HEK293 (cell line): ENCODE data around the gene PKNOX2.

Experiments
- CTCF ChIA-PET: fragments of 350-600 bp; formaldehyde crosslinking; extraction: SDS; loops from one replicate; lab custom pipeline; 2021; ENCODE audit warnings: antibody characterized with exemption; lab: Yijun Ruan, JAX
- POLR2A ChIA-PET: fragments of 300-600 bp; formaldehyde crosslinking; extraction: SDS; loops from one replicate; lab custom pipeline; 2020; ENCODE audit warnings: antibody characterized with exemption, inconsistent platforms; lab: Yijun Ruan, JAX
- H3K27ac ChIP-seq: fragments of 200-500 bp; sonication (Bioruptor generic); 2 replicates; pipeline ENCODE4 v1.5.1; 2014; ENCODE audit warnings: low read depth, low read length, control low read depth, inconsistent platforms; ENCODE audit errors: extremely low read depth
- H3K36me3 ChIP-seq, 2 experiments: fragments of 200-500 bp in 1 of 2; sonication (Bioruptor generic) in 1 of 2; 1 replicate in 1 of 2; 2 replicates in 1 of 2; pipeline ENCODE4 v1.5.1; 2014 to 2017; ENCODE audit warnings: inconsistent platforms in 2 of 2, low read length in 2 of 2; ENCODE audit not compliant: control insufficient read depth in 2 of 2, insufficient read depth in 1 of 2
- H3K4me1 ChIP-seq: fragments of 200-500 bp; sonication (Bioruptor generic); 2 replicates; pipeline ENCODE4 v1.5.1; 2014; ENCODE audit warnings: mild to moderate bottlenecking, low read length, inconsistent platforms; ENCODE audit not compliant: control insufficient read depth, insufficient read depth
- H3K4me3 ChIP-seq: 2 replicates; pipeline ENCODE4 v1.5.1; 2011; ENCODE audit warnings: low read depth, mild to moderate bottlenecking, control low read depth, low read length, moderate library complexity
- H3K9me3 ChIP-seq: fragments of 200-500 bp; sonication (Bioruptor generic); 2 replicates; pipeline ENCODE4 v1.5.1; 2014; ENCODE audit warnings: low read depth, low read length, inconsistent platforms; ENCODE audit not compliant: control insufficient read depth, insufficient read depth
- GLI4 ChIP-seq: fragments of 450-650 bp; formaldehyde crosslinking; IDR thresholded peaks from 2 replicates; pipeline ENCODE4 v1.5.1; 2016; ENCODE audit warnings: missing biosample characterization, missing genetic modification characterization
- KLF16 ChIP-seq: fragments of 450-650 bp; formaldehyde crosslinking; IDR thresholded peaks from 2 replicates; pipeline ENCODE4 v1.5.1; 2017; ENCODE audit warnings: missing biosample characterization, missing genetic modification characterization
- PRDM4 ChIP-seq: fragments of 450-650 bp; formaldehyde crosslinking; IDR thresholded peaks from 2 replicates; pipeline ENCODE4 v1.5.1; 2017; ENCODE audit warnings: missing biosample characterization, missing genetic modification characterization
- SCRT2 ChIP-seq: fragments of 450-650 bp; formaldehyde crosslinking; IDR thresholded peaks from 2 replicates; pipeline ENCODE4 v1.5.1; 2016; ENCODE audit warnings: missing biosample characterization, missing genetic modification characterization
- SP2 ChIP-seq: fragments of 450-650 bp; formaldehyde crosslinking; IDR thresholded peaks from 2 replicates; pipeline ENCODE4 v1.5.1; 2016; ENCODE audit warnings: missing biosample characterization, missing genetic modification characterization
- ZBTB20 ChIP-seq: fragments of 450-650 bp; formaldehyde crosslinking; IDR thresholded peaks from 2 replicates; pipeline ENCODE4 v1.5.1; 2016; ENCODE audit warnings: missing biosample characterization, missing genetic modification characterization
- ZBTB21 ChIP-seq: fragments of 450-650 bp; formaldehyde crosslinking; IDR thresholded peaks from 2 replicates; pipeline ENCODE4 v1.5.1; 2017; ENCODE audit warnings: missing biosample characterization, missing genetic modification characterization
- ZFHX2 ChIP-seq: fragments of 450-650 bp; formaldehyde crosslinking; conservative IDR thresholded peaks from 2 replicates; pipeline ENCODE4 v1.5.1; 2016; ENCODE audit warnings: missing biosample characterization, missing genetic modification characterization
- ZFP3 ChIP-seq: fragments of 450-650 bp; formaldehyde crosslinking; IDR thresholded peaks from 2 replicates; pipeline ENCODE4 v1.5.1; 2016; ENCODE audit warnings: low read depth, missing biosample characterization, missing genetic modification characterization
- ZFP69B ChIP-seq: fragments of 450-650 bp; formaldehyde crosslinking; IDR thresholded peaks from 2 replicates; pipeline ENCODE4 v1.5.1; 2016; ENCODE audit warnings: missing biosample characterization, missing genetic modification characterization
- ZIC2 ChIP-seq: fragments of 450-650 bp; formaldehyde crosslinking; IDR thresholded peaks from 2 replicates; pipeline ENCODE4 v1.5.1; 2016; ENCODE audit warnings: missing biosample characterization, missing genetic modification characterization
- ZNF132 ChIP-seq: fragments of 450-650 bp; formaldehyde crosslinking; IDR thresholded peaks from 2 replicates; pipeline ENCODE4 v1.5.1; 2017; ENCODE audit warnings: missing biosample characterization, missing genetic modification characterization, borderline replicate concordance
- ZNF175 ChIP-seq: fragments of 450-650 bp; formaldehyde crosslinking; IDR thresholded peaks from 2 replicates; pipeline ENCODE4 v1.5.1; 2016; ENCODE audit warnings: missing biosample characterization, missing genetic modification characterization
- ZNF23 ChIP-seq: fragments of 450-650 bp; formaldehyde crosslinking; IDR thresholded peaks from 2 replicates; pipeline ENCODE4 v1.5.1; 2016; ENCODE audit warnings: missing biosample characterization, missing genetic modification characterization, borderline replicate concordance
- ZNF239 ChIP-seq: fragments of 450-650 bp; formaldehyde crosslinking; IDR thresholded peaks from 2 replicates; pipeline ENCODE4 v1.5.1; 2016; ENCODE audit warnings: missing biosample characterization, missing genetic modification characterization
- ZNF248 ChIP-seq: fragments of 450-650 bp; formaldehyde crosslinking; IDR thresholded peaks from 2 replicates; pipeline ENCODE4 v1.5.1; 2017; ENCODE audit warnings: missing biosample characterization, missing genetic modification characterization
- ZNF341 ChIP-seq: fragments of 450-650 bp; formaldehyde crosslinking; IDR thresholded peaks from 2 replicates; pipeline ENCODE4; 2016; ENCODE audit warnings: low read depth, missing biosample characterization, missing genetic modification characterization
- ZNF423 ChIP-seq: fragments of 450-650 bp; formaldehyde crosslinking; IDR thresholded peaks from 2 replicates; pipeline ENCODE4 v1.5.1; 2016; ENCODE audit warnings: missing biosample characterization, missing genetic modification characterization
- ZNF514 ChIP-seq: fragments of 450-650 bp; formaldehyde crosslinking; IDR thresholded peaks from 2 replicates; pipeline ENCODE4 v1.5.1; 2016; ENCODE audit warnings: missing biosample characterization, missing genetic modification characterization
- ZNF548 ChIP-seq: fragments of 450-650 bp; formaldehyde crosslinking; IDR thresholded peaks from 2 replicates; pipeline ENCODE4 v1.5.1; 2016; ENCODE audit warnings: missing biosample characterization, missing genetic modification characterization
- ZNF549 ChIP-seq: fragments of 450-650 bp; IDR thresholded peaks from 2 replicates; pipeline ENCODE4 v1.5.1; 2018; ENCODE audit warnings: missing biosample characterization, missing genetic modification characterization, mild to moderate bottlenecking, inconsistent platforms, moderate library complexity
- ZNF560 ChIP-seq: fragments of 450-650 bp; formaldehyde crosslinking; IDR thresholded peaks from 2 replicates; pipeline ENCODE4 v1.5.1; 2017; ENCODE audit warnings: missing biosample characterization, missing genetic modification characterization, borderline replicate concordance
- ZNF664 ChIP-seq: fragments of 450-650 bp; formaldehyde crosslinking; IDR thresholded peaks from 2 replicates; pipeline ENCODE4 v1.5.1; 2016; ENCODE audit warnings: missing biosample characterization, missing genetic modification characterization
- ZNF76 ChIP-seq: fragments of 450-650 bp; formaldehyde crosslinking; IDR thresholded peaks from 2 replicates; pipeline ENCODE4; 2016; ENCODE audit warnings: low read depth, missing biosample characterization, missing genetic modification characterization, borderline replicate concordance
- ZNF785 ChIP-seq: fragments of 450-650 bp; formaldehyde crosslinking; IDR thresholded peaks from 2 replicates; pipeline ENCODE4 v1.5.1; 2016; ENCODE audit warnings: missing biosample characterization, missing genetic modification characterization
- ZSCAN16 ChIP-seq: fragments of 450-650 bp; formaldehyde crosslinking; IDR thresholded peaks from 2 replicates; pipeline ENCODE4 v1.5.1; 2016; ENCODE audit warnings: missing biosample characterization, missing genetic modification characterization
- TF ChIP-seq, protein P1 (sequence below): fragments of 450-650 bp; formaldehyde crosslinking; IDR thresholded peaks from 2 replicates; pipeline ENCODE4 v1.5.1; 2016; ENCODE audit warnings: missing biosample characterization, missing genetic modification characterization, low read depth
- TF ChIP-seq, protein P2 (sequence below): fragments of 450-650 bp; formaldehyde crosslinking; IDR thresholded peaks from 2 replicates; pipeline ENCODE4 v1.5.1; 2016; ENCODE audit warnings: missing biosample characterization, missing genetic modification characterization

Gene PKNOX2

GRCh38 chr11:125226706-125227105 is 62.2 kb downstream of the PKNOX2 start:
- TF ChIP-seq ZNF248 (tag by site-specific recombination) (no peak), SCRT2 (tag by site-specific recombination) (no peak), ZNF132 (tag by site-specific recombination) (no peak), ZNF76 (tag by site-specific recombination) (no peak), ZNF175 (tag by site-specific recombination) (no peak), ZNF341 (tag by site-specific recombination) (no peak), ZNF560 (tag by site-specific recombination) (no peak), ZBTB20 (tag by site-specific recombination) (no peak), PRDM4 (tag by site-specific recombination) (no peak), ZNF239 (tag by site-specific recombination) (no peak), ZNF548 (tag by site-specific recombination) (no peak), SP2 (tag by site-specific recombination) (no peak), ZFHX2 (tag by site-specific recombination) (no peak), ZFP69B (tag by site-specific recombination) (no peak), ZBTB21 (no peak), ZNF785 (tag by site-specific recombination) (no peak)
- TF ChIP-seq, protein P1, sequence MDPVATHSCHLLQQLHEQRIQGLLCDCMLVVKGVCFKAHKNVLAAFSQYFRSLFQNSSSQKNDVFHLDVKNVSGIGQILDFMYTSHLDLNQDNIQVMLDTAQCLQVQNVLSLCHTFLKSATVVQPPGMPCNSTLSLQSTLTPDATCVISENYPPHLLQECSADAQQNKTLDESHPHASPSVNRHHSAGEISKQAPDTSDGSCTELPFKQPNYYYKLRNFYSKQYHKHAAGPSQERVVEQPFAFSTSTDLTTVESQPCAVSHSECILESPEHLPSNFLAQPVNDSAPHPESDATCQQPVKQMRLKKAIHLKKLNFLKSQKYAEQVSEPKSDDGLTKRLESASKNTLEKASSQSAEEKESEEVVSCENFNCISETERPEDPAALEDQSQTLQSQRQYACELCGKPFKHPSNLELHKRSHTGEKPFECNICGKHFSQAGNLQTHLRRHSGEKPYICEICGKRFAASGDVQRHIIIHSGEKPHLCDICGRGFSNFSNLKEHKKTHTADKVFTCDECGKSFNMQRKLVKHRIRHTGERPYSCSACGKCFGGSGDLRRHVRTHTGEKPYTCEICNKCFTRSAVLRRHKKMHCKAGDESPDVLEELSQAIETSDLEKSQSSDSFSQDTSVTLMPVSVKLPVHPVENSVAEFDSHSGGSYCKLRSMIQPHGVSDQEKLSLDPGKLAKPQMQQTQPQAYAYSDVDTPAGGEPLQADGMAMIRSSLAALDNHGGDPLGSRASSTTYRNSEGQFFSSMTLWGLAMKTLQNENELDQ: no peak
- TF ChIP-seq, protein P2, sequence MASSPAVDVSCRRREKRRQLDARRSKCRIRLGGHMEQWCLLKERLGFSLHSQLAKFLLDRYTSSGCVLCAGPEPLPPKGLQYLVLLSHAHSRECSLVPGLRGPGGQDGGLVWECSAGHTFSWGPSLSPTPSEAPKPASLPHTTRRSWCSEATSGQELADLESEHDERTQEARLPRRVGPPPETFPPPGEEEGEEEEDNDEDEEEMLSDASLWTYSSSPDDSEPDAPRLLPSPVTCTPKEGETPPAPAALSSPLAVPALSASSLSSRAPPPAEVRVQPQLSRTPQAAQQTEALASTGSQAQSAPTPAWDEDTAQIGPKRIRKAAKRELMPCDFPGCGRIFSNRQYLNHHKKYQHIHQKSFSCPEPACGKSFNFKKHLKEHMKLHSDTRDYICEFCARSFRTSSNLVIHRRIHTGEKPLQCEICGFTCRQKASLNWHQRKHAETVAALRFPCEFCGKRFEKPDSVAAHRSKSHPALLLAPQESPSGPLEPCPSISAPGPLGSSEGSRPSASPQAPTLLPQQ (tag by site-specific recombination): no peak
- ChIA-PET POLR2A (no interaction called here), CTCF (no interaction called here)
- H3K36me3 ChIP-seq: no peaks in the 10 kb centered on the region
- no peak overlapping the region for H3K4me3 ChIP-seq
- no peaks in the 10 kb centered on the region for H3K4me1 ChIP-seq
- H3K27ac ChIP-seq: no peak overlapping the region
- no peaks in the 10 kb centered on the region for H3K9me3 ChIP-seq

- Histone ChIP-seq H3K36me3 (no peaks in the 10 kb centered on the region), H3K4me1 (no peaks in the 10 kb centered on the region), H3K27ac (no peak overlapping the region), H3K4me3 (no peak overlapping the region), H3K9me3 (no peaks in the 10 kb centered on the region)
- CTCF ChIA-PET: no interaction called here
- no peak for TF ChIP-seq ZNF514 (tag by site-specific recombination)
- no peak for TF ChIP-seq ZIC2 (tag by site-specific recombination)
- no peak for TF ChIP-seq KLF16 (tag by site-specific recombination)
- TF ChIP-seq ZSCAN16 (tag by site-specific recombination): no peak
- TF ChIP-seq ZNF23 (tag by site-specific recombination): no peak
- TF ChIP-seq ZNF664: no peak
- TF ChIP-seq ZNF423 (tag by site-specific recombination): no peak
- no peak for TF ChIP-seq ZFP3
- no peak for TF ChIP-seq ZNF549 (tag by site-specific recombination)
- TF ChIP-seq ZNF248 (tag by site-specific recombination): no peak
- TF ChIP-seq SCRT2 (tag by site-specific recombination): no peak
- no peak for TF ChIP-seq GLI4
- POLR2A ChIA-PET: no interaction called here
These were observed 62.6 kb downstream of the PKNOX2 start for GRCh38 chr11:125227151-125227550.
